Heart left ventricle (tissue), 13 donors: ENCODE data around the gene SHKBP1.

ENCODE experiments used
- CTCF ChIP-seq, 12 donors: fragments of 200-600 bp; sonication (generic) in 4 of 12; IDR thresholded peaks; one replicate each; pipeline versions ENCODE4 v1.5.0 to v1.8.0; 2018 to 2022; ENCODE audit warnings: antibody characterized with exemption in 12 of 12, mild to moderate bottlenecking in 5 of 12
- POLR2A ChIP-seq, 2 donors: fragments of 450-650 bp; IDR thresholded peaks; one replicate each; pipeline ENCODE4 v1.6.1; 2017; ENCODE audit warnings: antibody characterized with exemption in 2 of 2, mild to moderate bottlenecking in 2 of 2, moderate library complexity in 2 of 2
- donor health status: ischemic (EF 13 %, LVEDD 7.1; RV severe dilation, severe dysfunction).
- donor health status: DM: no; HTN: yes; CAD: no.
- donor health status: DM: no; HTN: no; CAD: no.
- donor health status: ischemic (EF 25% LVEDD 6.9; RV normal size, moderate dysfunction).
- donor health status: ischemic (EF 25% LVEDD 5.7; RV mildly dilated, moderate dysfunction).
- donor health status: ischemic (EF 35%, LVEDD 5.7; RV mildly dilated, moderate dysfunction).
- donor health status: nonischemic (EF 11% LVEDD 7.7; RV severe dilation, severe dysfunction).
- donor health status: DM: yes; HTN: yes; CAD: no.
- donor health status: PGD.
- donor health status: ischemic (EF 29% LVEDD 5.4; RV normal size, mild dysfunction).
- donor health status: nonischemic (EF 23%, LVEDD 6.1; RV moderate dilation, normal function).

- TF ChIP-seq CTCF (IDR thresholded peaks at IDR 0.05), result no peak
- TF ChIP-seq POLR2A (IDR thresholded peaks at IDR 0.05), result no peak
Observed at GRCh38 chr19:40619333-40620160, 42.9 kb downstream of the SHKBP1 start.
